ENCODE data around the gene SEMA3G. TPM values are rescaled to one million over a fixed set of nuclear protein-coding genes. Genes with fewer than 3 reads are reported as not detected.

Gene SEMA3G
- total RNA-seq, 1 donor from 2014 or later = 27.6 TPM

- Histone ChIP-seq H3K4me1 (peaks cover 18% of the 10 kb centered on the region), H3K27me3 (no peaks in the 10 kb centered on the region), H3K27ac (no peak overlapping the region), H3K36me3 (peaks cover 80% of the 10 kb centered on the region), H3K4me3 (no peak overlapping the region), H3K9me3 (no peaks in the 10 kb centered on the region)
- no peak for ATAC-seq
- TF ChIP-seq, protein P1, sequence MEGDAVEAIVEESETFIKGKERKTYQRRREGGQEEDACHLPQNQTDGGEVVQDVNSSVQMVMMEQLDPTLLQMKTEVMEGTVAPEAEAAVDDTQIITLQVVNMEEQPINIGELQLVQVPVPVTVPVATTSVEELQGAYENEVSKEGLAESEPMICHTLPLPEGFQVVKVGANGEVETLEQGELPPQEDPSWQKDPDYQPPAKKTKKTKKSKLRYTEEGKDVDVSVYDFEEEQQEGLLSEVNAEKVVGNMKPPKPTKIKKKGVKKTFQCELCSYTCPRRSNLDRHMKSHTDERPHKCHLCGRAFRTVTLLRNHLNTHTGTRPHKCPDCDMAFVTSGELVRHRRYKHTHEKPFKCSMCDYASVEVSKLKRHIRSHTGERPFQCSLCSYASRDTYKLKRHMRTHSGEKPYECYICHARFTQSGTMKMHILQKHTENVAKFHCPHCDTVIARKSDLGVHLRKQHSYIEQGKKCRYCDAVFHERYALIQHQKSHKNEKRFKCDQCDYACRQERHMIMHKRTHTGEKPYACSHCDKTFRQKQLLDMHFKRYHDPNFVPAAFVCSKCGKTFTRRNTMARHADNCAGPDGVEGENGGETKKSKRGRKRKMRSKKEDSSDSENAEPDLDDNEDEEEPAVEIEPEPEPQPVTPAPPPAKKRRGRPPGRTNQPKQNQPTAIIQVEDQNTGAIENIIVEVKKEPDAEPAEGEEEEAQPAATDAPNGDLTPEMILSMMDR (IDR thresholded peaks at IDR 0.05) = no peak
- intact Hi-C loops (cut with DNase I) = no loop called here
- peak; percentile 59 for DNase-seq
Measured at GRCh38 chr3:52405066-52405465, 39.8 kb downstream of the SEMA3G start.

DNA sequence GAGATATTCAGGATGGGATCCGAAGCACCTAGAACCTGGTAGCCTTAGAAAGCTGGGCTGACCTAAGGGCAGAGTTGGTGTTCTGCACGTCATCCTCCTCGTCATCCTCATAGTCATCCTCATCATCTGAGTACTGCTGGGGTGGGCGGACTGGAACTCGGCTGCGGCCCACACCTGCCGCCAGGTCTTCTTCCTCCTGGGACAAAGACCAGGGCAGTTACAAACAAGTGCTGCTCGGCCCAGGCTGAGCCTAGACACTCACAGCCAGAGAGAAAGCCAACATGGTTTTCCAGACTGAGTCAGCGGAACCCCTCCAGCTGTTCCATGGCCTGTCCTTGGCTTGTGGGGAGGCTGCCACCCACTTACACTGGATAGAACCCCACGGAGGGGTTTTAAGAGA, 40.5 kb downstream of the SEMA3G start:
- TF ChIP-seq, protein P1 (IDR thresholded peaks at IDR 0.05) = no peak
- DNase-seq = peak; percentile 42
- ATAC-seq = no peak
- intact Hi-C loops (cut with DNase I) = no loop called here
- Histone ChIP-seq H3K4me3 (no peak overlapping the region), H3K9me3 (no peaks in the 10 kb centered on the region), H3K4me1 (peaks cover 18% of the 10 kb centered on the region), H3K27me3 (no peaks in the 10 kb centered on the region), H3K36me3 (peaks cover 80% of the 10 kb centered on the region), H3K27ac (no peak overlapping the region)

GRCh38 chr3:52403955-52404354, 40.9 kb downstream of the SEMA3G start:
- Histone ChIP-seq H3K27ac (no peak overlapping the region), H3K4me1 (peaks cover 13% of the 10 kb centered on the region), H3K27me3 (no peaks in the 10 kb centered on the region), H3K9me3 (no peaks in the 10 kb centered on the region), H3K4me3 (no peak overlapping the region), H3K36me3 (peaks cover 80% of the 10 kb centered on the region)
- intact Hi-C loops (cut with DNase I) = no loop called here
- DNase-seq = peak; percentile 61
- TF ChIP-seq, protein P1 (IDR thresholded peaks at IDR 0.05) = no peak
- no peak for ATAC-seq

GRCh38 chr3:52403271-52403841, 41.5 kb downstream of the SEMA3G start:
- no peak for ATAC-seq
- intact Hi-C loops (cut with DNase I) = no loop called here
- Histone ChIP-seq H3K27me3 (no peaks in the 10 kb centered on the region), H3K27ac (no peak overlapping the region), H3K36me3 (peaks cover 77% of the 10 kb centered on the region), H3K4me1 (peaks cover 7% of the 10 kb centered on the region), H3K9me3 (no peaks in the 10 kb centered on the region), H3K4me3 (no peak overlapping the region)
- peak; percentile 54 for DNase-seq
- TF ChIP-seq, protein P1 (IDR thresholded peaks at IDR 0.05) = no peak

- DNase-seq (peak; percentile 32), ATAC-seq (no peak)
- no peaks in the 10 kb centered on the region for H3K27me3 ChIP-seq
- H3K4me1 ChIP-seq = peaks cover 2% of the 10 kb centered on the region
- TF ChIP-seq, protein P1 (IDR thresholded peaks at IDR 0.05) = no peak
- no peaks in the 10 kb centered on the region for H3K9me3 ChIP-seq
- intact Hi-C loops (cut with DNase I) = no loop called here
- H3K4me3 ChIP-seq = no peak overlapping the region
- no peak overlapping the region for H3K27ac ChIP-seq
- H3K36me3 ChIP-seq = peaks cover 71% of the 10 kb centered on the region
Measured at GRCh38 chr3:52402706-52403270, 42.1 kb downstream of the SEMA3G start.

Data from upper lobe of right lung (tissue), 1 donor.